ENCODE results near the gene FADS2.

Gene FADS2

DNA sequence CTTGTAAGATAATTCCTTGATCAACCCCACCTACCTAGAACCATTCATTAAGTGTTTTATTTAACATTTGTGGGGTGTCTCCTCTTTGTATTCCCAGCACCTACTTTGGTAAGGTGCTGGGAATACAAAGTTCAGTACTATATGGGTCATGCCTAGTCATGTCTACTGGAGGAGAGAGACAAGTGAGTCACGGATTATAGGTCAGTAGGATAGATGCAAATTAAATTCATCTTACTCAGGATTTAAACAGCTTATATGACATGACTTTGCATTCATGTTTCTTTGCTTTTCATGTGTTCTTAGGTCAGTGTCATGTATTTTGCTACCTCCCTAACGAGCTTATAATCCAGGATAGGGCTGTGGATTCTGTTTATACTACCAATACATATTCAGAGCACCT lies 7.9 kb upstream of the FADS2 start:
- no peak for DNase-seq (ENCODE audit: low read depth in 2 of 2, low spot score in 1 of 2)

DNA sequence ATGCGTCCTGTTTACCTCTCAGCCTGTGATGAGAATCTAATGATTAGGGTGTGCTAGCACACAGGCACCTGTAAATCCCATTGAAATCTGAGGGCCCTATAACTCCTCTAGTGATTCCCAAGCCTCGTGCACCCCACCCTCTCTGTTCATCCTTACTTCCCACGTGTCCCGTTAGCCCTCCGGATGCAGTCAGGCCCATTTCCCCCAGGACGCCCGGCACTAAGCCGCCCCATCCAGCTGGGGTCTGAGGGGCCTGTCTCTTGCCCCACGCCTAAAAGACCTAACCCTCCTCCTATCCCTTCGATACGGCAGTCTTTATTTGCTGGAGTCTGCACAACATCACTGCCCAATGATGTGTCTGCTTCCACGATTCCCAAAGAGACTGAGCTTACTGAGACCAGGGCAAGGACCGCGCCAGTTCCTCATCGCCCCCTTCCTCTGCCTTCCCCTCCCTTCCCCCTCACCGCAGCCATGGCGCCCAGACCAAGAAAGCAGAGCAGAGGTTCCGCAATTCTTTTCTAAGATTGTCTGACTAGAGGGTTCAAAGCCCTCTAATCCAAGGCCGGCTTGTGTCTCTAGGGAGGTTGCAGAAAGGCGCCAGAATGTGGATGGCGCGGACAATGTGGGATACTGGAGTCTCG lies 1.1 kb upstream of the FADS2 start:
- DNase-seq (ENCODE audit: low read depth in 2 of 2, low spot score in 1 of 2) = no peak

DNA sequence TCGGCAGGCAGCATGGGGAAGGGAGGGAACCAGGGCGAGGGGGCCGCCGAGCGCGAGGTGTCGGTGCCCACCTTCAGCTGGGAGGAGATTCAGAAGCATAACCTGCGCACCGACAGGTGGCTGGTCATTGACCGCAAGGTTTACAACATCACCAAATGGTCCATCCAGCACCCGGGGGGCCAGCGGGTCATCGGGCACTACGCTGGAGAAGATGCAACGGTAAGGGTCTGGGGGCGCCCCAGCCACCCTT lies 204 bp downstream of the FADS2 start:
- DNase-seq (ENCODE audit: low read depth in 2 of 2, low spot score in 1 of 2) = no peak

DNA sequence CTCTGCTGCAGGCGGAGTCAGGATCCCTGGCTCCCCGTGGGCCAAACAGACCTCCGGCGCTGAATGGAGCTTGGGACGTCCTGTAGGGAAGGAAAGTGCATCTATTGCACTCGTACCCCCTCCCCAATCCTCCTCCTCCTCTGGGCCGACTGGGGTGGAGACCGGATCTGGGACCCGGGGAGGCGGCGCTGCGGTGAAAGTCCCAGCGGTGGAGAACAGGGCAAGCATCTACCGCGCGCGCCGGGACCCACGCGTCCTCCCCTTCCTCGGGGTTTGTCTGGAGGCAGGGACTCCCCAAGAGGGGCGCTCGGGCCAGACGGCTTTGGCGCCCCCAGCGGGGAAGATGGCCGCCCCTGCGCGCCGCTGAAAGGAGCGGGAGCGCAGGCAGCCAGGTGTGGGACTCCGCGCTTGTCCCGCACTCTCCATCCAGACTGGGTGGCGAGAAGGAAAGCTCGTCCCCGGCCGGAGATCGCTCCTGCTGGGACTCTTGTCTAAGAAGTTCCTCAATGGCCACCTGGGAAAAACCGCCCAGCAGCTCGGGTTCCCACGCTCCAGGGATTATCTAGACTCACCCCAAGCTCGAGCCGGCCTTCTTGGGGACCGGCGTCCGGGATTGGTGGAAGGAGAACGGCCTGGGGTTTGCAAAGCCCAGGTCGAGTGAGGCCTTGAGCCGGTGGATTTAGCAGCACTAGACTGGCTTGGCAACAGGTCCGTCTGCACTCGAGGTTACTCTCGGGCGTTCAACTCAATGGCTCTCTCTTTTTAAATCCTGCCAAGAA lies 718 bp downstream of the FADS2 start:
- no peak for DNase-seq (ENCODE audit: low read depth in 2 of 2, low spot score in 1 of 2)

DNA sequence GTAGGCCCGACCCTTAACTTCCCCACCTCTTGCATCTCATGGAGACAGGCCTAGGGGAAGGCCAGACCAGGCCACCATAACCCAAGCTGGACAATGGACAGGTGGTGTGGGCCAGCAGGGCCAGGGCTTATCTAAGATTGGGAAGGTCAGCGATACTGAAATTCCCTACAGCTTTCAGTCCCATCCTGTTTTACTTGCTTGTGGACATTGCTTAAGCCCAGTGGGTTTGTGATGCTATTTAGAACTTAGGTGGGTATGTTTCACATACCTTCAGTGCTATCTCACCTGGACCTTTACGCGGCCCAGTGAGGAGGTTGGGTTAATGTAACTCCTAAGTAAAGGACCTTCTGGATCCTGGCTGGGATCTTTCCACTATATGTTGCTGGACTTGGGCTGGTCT lies 1.7 kb downstream of the FADS2 start:
- no peak for DNase-seq (ENCODE audit: low read depth in 2 of 2, low spot score in 1 of 2)

DNA sequence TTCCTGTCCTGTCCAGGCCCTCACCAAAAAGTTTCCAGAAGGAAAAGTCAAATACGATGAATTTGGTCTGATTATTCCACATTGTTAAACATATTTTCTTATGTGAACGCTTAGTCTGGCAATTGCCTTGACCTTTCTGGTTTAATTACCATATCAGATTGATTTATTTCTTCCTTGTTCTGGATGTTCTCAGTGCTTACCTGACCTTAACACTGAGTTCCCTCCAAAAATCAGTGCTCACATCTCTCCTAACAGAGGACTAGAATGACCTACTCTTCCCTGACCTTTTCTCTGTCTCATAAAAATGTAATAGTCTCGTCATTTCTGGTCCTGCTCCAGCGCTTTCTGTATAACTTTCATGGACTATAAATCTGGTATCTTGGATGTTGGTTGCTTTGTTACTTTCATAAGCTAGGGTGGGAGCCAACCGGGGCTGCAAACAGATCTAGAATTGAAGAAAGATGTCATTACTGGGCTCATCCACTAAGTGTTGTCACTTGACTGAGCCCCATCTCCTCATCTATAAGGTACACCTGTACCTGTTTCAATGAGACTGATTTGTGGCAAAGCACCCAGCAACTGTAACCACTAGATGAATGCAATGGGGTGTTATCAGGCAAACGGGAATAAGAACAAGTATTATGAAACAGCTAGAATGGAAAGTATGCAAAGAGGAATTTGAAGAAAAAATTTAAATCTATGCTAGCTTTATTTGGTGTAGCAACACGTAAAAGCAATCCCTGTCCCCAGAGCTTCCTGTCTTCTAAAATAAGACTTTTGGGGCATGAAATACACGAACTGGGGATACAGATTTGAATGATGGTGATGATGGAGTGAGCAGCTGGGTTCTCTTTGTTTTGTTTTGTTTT lies 2.4 kb downstream of the FADS2 start:
- no peak for DNase-seq (ENCODE audit: low read depth in 2 of 2, low spot score in 1 of 2)

DNA sequence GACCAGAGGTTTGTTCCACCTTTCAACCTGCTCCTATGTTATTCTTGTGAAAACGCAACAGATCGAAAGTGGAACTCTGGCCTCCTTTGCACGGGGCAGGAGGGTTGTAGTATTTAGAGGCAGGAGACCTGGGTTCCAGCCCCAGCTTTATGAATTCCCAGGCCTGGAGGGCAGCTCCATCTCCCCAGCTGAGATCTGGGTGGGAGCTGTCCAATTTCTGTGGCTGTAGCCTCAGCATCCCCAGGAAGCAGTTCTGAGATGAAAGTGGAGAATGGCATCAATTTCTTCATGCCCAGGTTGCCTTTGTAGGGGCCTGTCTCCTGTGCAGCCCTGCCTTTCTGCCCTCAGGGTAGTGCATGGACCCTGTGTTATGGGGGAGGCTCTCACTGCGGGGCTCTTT lies 4.1 kb downstream of the FADS2 start:
- no peak for DNase-seq (ENCODE audit: low read depth in 2 of 2, low spot score in 1 of 2)

DNA sequence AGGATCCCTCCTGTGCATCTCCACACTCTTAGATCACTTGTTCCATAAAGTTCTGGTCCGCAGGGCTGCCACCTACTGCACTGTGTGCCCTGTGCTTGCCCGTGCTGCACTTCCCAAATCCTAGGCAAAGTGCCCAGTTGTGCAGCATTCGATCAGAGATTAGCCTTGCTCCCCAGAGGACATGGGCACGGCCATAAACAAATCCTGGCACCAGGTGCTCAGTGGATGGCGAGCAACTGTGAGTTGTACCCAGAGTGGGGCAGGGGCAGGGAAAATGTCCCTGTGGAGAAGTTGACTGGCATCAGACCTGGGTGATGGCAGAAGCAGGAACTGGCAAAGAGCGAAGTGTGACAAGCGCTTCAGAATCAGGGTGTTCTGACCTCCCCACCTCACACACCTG lies 4.7 kb downstream of the FADS2 start:
- DNase-seq (ENCODE audit: low read depth in 2 of 2, low spot score in 1 of 2) = no peak

DNA sequence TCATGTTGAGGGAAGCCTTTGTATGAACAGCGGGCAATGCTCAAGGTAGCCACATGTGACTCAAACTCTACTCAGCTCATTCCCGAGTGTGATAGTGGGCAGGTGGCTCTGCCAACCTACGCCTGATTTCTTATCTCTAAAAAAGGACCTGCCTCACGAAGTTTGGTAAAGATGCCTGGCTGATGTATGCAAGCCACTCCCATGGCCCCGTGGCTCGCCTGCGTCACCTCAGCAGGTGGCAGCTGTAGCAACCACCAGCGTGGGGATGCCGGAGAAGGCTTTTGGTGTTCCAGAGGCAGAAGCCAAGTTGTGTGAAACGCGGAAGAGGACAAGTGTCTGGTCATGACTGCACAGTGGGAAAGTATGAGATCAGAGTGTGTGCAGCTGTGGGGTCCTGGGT lies 5.4 kb downstream of the FADS2 start:
- DNase-seq (ENCODE audit: low read depth in 2 of 2, low spot score in 1 of 2) = no peak

DNA sequence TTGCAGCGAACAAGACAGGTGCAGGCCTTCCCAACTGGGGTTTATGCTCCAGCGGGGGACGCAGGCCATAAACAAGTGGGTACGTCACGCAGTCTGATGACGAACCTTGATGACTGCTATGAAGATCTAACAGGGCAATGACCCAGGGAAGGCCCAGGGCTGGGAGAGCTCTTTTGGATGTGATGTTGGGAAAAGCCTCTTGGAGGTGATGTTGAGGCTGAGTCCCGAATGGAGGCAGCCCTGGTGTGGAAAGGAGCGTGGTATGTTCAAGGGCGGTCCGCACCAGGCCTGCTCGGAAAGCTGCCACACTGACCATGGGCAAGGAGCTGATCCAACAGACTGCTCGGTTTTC lies 5.8 kb downstream of the FADS2 start:
- DNase-seq (ENCODE audit: low read depth in 2 of 2, low spot score in 1 of 2) = no peak

DNA sequence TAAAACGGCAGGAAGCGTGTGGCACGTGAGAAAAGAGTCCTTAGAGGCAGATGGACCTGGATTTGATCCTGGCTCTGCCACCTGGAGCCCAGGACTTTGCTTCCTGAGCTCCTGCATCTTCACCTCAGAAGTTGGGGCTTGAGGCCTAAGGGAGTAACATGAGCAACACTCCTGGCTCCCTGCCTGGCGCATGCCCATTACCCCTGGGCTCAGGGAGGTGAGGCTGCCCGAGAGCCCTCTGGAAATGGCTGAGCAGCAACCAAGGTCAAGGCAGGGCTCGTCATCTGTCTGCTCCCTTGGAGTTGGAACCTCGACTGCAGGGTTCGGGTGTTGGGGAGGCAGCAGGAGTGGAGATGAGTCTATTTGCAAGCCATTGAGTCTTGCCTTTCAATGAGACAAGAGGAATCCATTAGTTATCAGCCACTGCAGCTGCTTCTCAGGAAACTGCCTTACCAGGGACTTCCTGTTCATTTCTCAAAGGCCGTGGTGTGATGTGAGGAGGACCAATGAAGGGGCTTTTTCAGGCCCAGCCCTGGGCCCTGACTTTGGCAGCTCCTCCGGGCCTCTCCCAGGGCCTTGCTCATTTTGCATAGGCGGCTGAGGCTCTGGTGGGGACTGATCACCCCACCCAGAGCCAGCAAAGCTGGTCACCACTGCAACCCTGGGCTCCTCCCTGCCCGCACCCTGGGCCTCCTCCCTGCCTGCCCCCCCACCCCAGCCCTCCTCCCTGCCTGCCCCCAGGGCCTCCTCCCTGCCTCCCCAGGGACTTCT lies 6.4 kb downstream of the FADS2 start:
- peak in 1 of 2 donors; percentile 28 for DNase-seq (ENCODE audit: low read depth in 2 of 2, low spot score in 1 of 2)

DNA sequence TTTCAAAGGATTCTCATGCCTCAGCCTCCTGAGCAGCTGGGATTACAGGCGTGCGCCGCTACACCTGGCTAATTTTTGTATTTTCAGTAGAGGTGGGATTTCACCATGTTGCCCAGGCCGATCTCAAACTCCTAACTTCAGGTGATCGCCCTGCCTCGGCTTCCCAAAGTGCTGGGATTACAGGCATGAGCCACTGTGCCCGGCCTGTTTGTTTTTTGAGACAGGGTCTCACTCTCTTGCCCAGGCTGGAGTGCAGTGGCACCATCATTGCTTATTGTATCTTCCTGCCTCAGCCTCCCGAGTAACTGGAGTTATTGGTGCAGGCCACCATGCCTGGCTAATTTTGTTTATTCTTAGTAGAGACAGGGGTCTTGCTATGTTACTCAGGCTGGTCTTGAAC lies 8.1 kb downstream of the FADS2 start:
- no peak for DNase-seq (ENCODE audit: low read depth in 2 of 2, low spot score in 1 of 2)

DNA sequence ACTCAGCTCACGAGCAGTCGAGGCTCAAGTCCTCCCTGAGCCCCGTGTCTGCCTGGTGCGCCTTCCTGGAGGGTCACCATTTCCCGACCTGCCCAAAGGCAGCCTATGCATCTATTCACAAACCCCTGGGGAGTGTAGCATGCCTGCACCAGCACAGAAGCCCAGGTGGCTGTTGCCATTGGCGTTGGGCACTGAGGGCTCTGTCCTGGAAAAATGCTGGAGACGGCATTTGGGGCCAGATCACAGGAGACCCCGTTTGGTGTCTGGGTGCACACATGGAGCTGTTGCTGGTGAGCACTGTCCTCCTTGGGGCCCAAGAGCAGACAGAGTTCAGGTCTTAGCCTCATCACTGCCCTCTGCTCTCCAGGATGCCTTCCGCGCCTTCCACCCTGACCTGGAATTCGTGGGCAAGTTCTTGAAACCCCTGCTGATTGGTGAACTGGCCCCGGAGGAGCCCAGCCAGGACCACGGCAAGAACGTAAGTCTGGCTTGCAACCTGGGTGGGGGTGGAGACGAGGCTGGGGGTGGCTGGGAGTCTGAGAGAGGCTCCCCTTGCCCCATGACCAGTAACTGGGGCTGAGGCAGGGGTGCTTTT lies 9.4 kb downstream of the FADS2 start:
- DNase-seq (ENCODE audit: low read depth in 2 of 2, low spot score in 1 of 2) = no peak

DNA sequence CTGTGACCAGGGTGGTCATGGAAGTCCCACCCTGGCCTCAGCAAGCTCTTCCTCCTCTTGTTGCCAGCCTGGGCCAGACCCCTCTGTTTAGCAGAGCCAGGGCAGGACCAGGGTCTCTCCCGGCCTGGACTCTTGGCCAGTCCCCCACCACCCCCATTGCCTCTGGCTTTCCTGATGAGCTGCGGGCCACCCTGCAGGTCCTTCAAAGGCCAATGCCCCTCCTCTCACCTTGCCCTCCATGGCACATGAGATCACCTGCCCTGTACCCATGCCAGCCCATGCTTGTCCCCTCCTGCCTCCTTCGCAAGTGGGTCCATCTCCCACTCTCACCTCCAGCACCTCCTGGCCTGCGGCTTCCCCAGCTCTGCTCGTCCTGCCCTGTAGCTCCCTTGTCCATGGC lies 10.4 kb downstream of the FADS2 start:
- DNase-seq (ENCODE audit: low read depth in 2 of 2, low spot score in 1 of 2) = no peak

DNA sequence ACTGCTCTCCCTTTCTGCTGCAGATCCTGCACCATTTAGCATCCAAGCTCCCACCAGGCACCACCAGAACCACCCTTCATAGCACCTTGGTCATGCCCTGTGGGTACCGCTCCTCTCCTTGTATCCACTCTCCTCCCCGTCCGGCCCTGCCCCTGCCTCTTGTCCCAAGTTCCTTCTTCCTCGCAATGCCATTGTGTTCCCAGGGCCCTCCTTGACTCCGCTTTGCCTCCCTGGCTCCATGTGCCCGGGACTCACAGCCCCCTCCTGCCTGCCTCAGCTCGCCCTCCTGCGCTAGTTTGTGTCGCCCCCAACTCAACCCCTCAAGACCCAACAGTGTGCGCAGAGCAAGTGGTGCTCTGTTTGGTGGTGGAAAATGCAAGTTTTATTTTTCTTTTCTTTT lies 10.8 kb downstream of the FADS2 start:
- no peak for DNase-seq (ENCODE audit: low read depth in 2 of 2, low spot score in 1 of 2)

DNA sequence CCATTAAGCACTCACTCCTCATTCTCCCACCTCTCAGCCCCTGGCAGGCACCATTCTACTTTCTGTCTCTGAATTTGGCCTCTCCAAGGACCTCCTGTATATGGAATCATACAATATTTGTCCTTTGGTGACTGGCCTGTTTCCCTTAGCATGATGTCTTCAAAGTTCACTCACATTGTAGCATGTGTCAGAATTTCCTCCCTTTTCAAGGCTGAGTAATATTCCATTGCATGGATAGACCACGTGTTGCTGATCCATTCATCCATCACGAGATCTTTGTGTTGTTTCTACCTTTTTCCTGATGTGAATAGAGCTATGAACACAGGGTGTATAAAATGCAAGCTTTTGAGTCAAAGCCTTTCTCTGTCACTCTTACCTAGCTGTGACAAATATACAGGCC lies 11.6 kb downstream of the FADS2 start:
- no peak for DNase-seq (ENCODE audit: low read depth in 2 of 2, low spot score in 1 of 2)

DNA sequence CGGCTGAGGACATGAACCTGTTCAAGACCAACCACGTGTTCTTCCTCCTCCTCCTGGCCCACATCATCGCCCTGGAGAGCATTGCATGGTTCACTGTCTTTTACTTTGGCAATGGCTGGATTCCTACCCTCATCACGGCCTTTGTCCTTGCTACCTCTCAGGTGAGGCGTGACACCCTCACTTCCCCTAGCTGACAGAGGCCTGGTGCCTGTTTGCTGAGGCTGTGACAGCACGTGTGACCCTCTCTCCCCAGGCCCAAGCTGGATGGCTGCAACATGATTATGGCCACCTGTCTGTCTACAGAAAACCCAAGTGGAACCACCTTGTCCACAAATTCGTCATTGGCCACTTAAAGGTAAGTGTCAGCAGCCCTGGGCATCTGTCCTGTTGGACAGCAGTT lies 12.3 kb downstream of the FADS2 start:
- no peak for DNase-seq (ENCODE audit: low read depth in 2 of 2, low spot score in 1 of 2)

DNA sequence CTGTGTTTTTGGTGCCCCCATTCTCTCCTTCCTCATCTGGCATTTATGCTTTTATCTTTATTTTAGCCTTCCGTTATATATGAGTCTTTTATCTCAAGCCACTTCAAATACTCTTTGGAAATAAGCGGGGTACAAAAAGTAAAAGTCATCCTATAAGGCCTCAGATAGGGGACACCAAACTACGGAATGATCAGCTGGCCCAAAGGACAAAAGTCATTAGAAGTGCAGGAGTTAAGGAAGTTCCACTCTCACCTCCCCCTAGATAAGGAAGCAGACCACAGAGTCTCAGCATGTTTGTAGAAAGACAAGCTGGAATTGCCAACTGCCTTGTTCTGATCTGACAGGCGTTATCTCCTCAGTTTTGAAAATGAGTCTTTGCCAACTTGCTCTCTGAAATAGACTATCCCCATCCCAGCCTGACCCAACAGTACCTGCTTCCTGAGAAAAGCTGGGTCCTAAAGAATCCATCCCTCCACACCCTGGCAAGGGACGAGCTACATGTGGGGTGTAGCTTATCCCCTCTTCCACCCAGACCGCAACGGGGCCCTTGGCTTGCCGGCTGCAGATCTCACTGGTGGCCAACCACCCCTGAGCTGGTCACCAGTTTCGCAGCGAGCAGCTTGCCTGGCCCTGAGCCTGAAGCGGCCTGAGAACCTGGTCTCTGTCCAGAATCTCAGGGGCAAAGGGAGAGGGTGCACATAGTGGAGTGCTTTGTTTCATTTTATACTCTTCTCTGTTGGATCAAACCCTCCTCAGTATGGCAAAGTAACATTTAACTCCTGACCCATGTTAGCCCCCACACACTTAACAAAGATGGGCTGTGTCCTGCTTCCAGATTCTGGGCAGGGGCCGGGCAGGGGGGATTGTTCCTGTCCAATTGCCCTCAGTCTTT lies 13.8 kb downstream of the FADS2 start:
- no peak for DNase-seq (ENCODE audit: low read depth in 2 of 2, low spot score in 1 of 2)

DNA sequence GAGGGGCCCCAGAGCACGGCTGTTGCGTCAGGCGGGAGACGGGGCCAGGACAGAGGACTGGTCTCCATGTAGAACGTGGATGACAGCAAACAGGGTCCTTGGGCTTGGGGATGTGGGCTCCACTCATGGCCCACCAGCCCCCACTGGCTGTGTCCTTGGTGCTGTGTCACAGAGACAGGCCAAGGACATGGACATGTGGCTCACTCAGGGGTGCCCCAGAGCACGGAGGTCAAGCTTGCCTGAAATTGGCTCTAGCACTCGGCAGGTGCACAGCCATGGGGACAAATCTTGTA lies 14.4 kb downstream of the FADS2 start:
- no peak for DNase-seq (ENCODE audit: low read depth in 2 of 2, low spot score in 1 of 2)

DNA sequence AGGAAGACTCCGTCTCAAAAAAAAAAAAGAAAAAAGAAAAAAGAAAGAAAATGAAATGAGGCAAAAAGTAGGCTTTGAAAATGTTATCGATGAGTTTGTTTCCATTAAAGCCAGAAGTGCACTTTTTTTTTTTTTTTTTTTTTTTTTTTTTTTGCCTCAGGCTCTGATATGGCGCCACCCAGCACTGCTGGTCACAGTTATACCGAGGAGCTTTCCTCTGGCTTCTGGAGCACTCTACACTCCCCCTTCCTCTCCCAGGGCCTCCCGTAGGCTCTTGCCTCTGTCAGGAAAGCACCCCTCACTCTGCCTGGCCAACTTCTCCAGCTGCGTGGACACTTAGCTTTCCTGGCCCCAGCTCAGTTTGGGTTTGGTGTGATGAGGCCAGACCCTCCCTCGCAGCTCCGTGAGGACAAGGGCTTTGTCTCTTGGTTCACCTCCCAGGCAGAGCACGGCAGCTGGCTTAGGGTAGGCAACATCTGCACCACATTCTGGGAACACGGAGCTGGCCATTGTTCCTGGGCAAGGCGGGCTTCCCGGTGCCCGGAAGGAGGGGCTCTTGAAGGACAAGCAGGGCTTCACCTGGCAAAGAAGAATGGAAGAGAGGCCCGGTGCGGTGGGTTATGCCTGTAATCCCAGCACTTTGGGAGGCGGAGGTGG lies 16.9 kb downstream of the FADS2 start:
- DNase-seq (ENCODE audit: low read depth in 2 of 2, low spot score in 1 of 2) = no peak
